Activated CD4-positive, alpha-beta T cell treated with anti-CD3 and anti-CD28 coated beads for 1 hour (primary cell): ENCODE data around the gene OR52E1.
"Not testable (repeated sequence)": the region's sequence is repeated elsewhere in the genome, so short reads cannot be mapped to it uniquely, and the experiment has no call there.

Source experiments
- DNase-seq: peaks from one replicate; pipeline ENCODE4 v3.0.0-alpha.2; 2020

OR52E1 gene

GRCh38 chr11:5069272-5069671 lies at the start of gene OR52E1:
TSS of gene OR52E1 (plus strand) at chr11:5069572.
- DNase-seq: no peak

GRCh38 chr11:5021996-5022395 lies 47.4 kb upstream of the OR52E1 start:
- no peak for DNase-seq

GRCh38 chr11:5036669-5037068 lies 32.7 kb upstream of the OR52E1 start:
- DNase-seq: no peak

- no peak for DNase-seq
Measured at GRCh38 chr11:5037926-5038325, 31.4 kb upstream of the OR52E1 start.

- DNase-seq: no peak
Measured at GRCh38 chr11:5038341-5038740, 31.0 kb upstream of the OR52E1 start.

- no peak for DNase-seq
Measured at GRCh38 chr11:5040876-5041275, 28.5 kb upstream of the OR52E1 start.

GRCh38 chr11:5042091-5042490 lies 27.3 kb upstream of the OR52E1 start:
- no peak for DNase-seq

GRCh38 chr11:5043380-5043779 lies 26.0 kb upstream of the OR52E1 start:
- no peak for DNase-seq

GRCh38 chr11:5046226-5046625 lies 23.1 kb upstream of the OR52E1 start, which contains the start of gene OR52J3:
TSS of gene OR52J3 (plus strand) at chr11:5046526. CDS start at chr11:5046526, 0 bp downstream.
- DNase-seq: no peak

- DNase-seq: no peak
Measured at GRCh38 chr11:5046754-5047330, 22.5 kb upstream of the OR52E1 start.

- not testable (repeated sequence) for DNase-seq
Measured at GRCh38 chr11:5058679-5059078, 10.7 kb upstream of the OR52E1 start.

- DNase-seq: no peak
Measured at GRCh38 chr11:5059391-5059790, 10.0 kb upstream of the OR52E1 start, which contains the start of gene OR52E2. TSS of gene OR52E2 (minus strand) at chr11:5059627. CDS start at chr11:5059627, 0 bp downstream.

GRCh38 chr11:5065027-5065426 lies 4.3 kb upstream of the OR52E1 start:
- no peak for DNase-seq

- DNase-seq: no peak
Measured at GRCh38 chr11:5071799-5072198, 2.4 kb downstream of the OR52E1 start.

- DNase-seq: no peak
Measured at GRCh38 chr11:5081405-5081804, 12.0 kb downstream of the OR52E1 start.

- no peak for DNase-seq
Measured at GRCh38 chr11:5083602-5084001, 14.2 kb downstream of the OR52E1 start.

GRCh38 chr11:5088556-5088955 lies 19.2 kb downstream of the OR52E1 start:
- DNase-seq: no peak

GRCh38 chr11:5090668-5091067 lies 21.3 kb downstream of the OR52E1 start:
- DNase-seq: no peak

GRCh38 chr11:5092821-5093585 lies 23.6 kb downstream of the OR52E1 start:
- DNase-seq: no peak

- DNase-seq: no peak
Measured at GRCh38 chr11:5096011-5096410, 26.6 kb downstream of the OR52E1 start.

- DNase-seq: no peak
Measured at GRCh38 chr11:5102246-5102645, 32.9 kb downstream of the OR52E1 start.

- DNase-seq: no peak
Measured at GRCh38 chr11:5103066-5103465, 33.7 kb downstream of the OR52E1 start.

- DNase-seq: no peak
Measured at GRCh38 chr11:5107285-5107684, 37.9 kb downstream of the OR52E1 start.

- no peak for DNase-seq
Measured at GRCh38 chr11:5115339-5115738, 46.0 kb downstream of the OR52E1 start.

GRCh38 chr11:5117588-5117987 lies 48.2 kb downstream of the OR52E1 start:
- no peak for DNase-seq
